COR-L47 (cell line): Measurements from ENCODE around the gene ETF1.

ENCODE experiments used
- DNase-seq: peaks from one replicate; lab custom pipeline; 2025; lab: John Stamatoyannopoulos, UW

The ETF1 gene

DNA sequence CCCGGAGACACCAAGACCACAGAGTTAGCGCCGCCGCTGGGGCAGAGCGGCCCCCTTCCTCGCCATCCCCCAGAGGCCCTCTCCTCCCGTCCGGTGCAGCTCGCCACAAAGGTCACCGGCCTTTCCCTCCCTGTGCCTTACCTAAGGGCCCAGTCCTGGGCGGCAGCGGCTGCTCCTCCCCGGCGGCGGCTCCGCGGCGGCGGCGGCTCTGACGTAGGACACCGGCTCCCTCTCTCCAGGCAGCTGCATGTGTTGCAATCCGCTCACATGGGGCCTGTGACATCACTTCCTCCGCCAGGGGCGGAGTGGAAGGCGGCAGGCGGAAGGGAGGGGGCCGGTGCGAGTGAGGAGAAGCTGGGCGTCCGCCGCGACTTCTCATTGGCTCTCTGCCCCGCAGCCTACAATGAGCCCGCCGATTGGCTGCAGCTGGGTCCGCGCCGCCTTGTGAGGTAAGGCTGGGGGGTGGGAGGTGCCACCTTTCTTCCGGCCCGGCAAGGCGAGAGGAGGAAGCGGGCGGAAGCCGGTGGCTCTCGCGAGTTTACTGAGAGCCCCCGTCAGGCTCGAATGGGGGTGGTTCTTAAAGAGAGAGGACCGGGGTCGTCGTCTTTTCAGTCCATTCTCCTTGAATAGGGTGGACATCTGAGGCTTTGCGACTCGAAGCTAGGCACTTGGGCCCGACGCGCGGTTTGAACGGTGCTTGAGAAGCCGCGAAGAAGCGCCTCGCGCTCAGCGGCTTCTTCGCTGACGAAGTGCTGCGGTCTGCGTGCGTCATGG is at the start of gene ETF1:
Gene ETF1, minus strand, starts transcription at position 281 of the 774 bp plus-strand sequence. CDS start 318 bp downstream, outside the sequence.
- peak; percentile 99 for DNase-seq

DNA sequence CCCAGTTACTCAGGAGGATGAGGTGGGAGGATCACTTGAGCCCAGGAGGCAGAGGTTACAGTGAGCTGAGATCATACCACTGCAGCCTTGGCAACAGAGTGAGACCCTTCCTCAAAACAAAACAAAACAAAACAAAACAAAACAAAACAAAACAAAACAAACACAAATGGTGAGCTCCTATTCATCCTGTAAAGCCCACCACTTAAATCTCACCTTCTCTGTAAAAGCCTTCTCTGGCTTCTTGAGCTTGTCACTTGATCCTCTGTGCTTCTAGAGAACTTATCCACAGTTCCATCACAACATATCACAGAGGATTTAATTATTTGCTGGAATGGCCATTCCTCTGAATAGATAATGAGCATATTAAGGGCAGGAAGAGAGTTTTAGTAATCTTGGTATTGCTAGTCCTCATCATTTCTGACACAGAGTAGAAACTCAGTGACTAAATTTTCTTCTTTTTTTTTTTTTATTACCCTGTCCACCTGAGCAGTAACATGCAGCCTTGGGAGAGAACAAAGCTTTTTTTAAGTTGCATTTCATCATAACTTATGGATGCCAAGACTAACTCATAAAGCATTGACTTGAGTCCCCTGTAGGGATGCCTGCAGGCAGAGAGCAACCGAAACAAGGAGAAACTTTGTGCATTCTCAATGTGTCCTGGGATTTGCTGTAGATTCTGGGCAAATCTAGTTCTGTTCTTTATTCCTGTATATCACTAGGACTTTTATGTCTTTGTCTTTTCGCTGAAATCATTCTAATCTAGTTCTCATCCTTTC is 45.2 kb upstream of the ETF1 start:
- DNase-seq, result no peak

DNA sequence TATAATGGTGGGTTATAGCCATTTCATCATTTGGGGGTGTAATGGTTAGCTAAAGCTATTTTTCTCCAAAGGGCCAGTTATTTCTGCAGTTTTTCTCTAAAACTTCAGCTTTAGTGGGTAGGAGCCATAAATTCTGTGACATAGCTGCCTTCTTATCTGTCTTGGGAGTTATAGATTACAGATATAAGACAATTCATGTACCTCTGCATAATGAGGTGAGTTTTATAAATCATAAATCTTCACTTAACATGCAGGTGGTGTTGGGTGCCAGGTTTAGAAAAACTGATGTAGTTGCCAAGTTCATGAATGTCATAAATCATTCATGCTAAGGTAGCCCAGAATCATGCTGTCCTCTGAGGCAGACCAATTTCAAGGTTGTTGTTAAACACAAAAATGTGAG is 42.1 kb upstream of the ETF1 start:
- no peak for DNase-seq

DNA sequence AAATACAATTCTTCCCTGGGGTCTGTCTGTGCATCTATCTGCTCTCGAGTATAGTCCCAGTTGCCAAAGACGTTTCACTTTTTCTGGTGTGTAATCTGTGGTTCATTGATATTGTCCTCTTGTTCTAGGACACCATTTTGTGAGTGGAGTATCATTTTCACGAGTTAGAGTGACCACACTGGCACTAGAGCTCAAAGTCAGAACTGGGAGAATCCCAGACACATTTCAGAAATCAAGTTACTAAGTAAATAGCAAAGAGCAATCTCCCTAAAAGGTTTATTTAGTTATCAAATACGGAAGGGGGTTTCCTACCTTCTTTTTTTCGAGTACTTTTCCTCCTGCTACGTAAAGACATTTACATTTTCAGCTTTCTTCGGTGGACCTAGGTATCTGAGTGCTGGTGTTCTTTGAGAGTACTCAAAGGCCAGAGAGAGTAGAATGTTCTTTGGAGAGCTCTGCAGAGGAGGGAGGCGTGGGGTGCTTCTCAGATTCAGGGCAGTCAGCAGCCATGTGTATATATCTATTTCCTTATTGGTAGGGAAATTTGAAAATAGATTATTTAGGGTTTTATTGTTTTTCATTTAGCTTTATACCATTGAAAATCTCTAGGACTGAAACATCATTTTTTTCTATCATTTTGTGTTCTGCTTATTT is 41.1 kb upstream of the ETF1 start:
- DNase-seq, result no peak

DNA sequence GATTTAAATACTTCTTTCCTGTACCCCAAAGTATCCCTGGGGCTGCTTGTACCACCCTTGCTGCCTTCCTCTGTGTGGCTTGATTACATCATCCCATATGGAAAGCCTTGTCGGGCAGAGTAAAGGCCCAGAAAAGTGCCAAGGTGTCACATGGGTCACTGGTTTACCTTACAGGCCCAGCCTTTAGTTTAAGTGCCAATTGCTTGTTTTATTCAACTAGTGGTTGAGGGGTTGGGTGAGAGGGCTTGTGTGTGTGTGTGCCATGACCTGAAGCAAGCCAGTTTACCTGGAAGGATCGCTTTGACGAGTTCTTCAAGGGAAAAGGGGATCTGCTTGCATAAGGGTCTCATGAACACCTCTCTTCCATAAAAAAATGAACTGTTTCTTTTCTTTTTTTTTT is 39.9 kb upstream of the ETF1 start:
- no peak for DNase-seq

DNA sequence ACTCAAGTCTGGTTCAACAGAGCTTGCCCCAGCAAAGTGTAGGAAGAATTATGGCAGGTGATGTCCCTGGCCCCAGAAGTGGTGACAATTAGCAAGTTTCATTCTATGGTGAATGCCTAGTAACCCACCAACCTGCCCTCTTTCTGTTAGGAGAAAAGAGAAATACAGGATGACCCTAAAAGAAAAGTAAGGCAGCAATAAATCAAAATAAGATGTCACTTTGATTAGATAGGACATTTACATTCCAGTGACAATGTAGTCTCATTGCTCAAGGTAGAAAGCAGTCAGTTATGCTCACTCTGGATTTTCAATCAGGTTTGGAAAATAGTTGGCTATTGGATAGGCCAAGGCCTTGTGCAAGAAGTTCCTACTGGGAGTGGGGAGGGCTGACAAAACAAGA is 37.7 kb upstream of the ETF1 start:
- no peak for DNase-seq

DNA sequence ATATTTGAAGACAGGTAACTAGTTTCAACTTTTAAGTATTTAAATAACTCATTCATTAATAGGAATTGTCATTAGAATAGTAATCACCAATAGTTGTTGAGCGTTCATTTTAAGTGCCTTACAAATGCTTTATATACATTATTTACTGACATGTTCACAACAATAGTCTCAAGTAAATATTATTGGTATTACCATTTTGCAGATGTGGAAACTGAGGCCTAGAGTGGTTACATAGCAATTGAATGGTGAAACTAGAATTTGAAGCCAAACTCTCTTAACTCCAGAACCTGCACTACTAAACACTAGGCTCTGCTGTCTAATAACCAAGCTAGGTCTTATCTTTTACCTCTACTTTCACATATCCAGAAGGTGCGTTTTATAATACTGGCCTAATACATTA is 37.0 kb upstream of the ETF1 start:
- DNase-seq, result no peak

DNA sequence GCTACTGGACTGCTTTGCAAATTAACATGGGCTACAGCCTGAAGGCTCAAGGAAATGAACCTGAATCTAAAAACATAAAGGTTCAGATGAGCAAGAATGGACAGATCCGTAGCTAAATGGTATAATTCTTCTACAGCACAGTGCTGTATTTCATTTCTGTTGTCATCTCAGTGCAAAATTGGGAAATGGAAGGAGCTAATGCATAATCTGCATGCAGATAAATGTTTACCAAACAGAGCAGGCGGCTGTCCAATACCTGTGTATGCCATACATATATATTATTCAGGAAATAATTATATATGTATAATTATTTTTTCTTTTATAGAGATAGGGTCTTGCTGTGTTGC is 36.5 kb upstream of the ETF1 start:
- DNase-seq, result no peak

DNA sequence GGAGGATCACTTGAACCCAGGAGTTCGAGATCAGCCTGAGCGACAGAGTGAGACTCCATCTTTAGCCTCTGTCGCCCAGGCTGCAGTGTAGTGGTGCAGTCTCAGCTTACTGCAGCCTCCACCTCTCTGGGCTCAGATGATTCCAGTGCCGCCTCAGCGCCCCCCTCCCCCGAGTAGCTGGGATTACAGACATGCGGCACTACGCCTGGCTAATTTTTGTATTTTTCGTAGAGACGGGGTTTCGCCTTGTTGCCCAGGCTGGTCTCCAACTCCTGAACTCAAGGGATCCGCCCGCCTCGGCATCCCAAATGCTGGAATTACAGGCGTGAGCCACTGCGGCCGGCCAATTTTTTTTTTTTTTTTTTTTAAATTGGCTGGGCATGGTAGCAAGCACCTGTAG is 34.4 kb upstream of the ETF1 start:
- DNase-seq, result no peak

DNA sequence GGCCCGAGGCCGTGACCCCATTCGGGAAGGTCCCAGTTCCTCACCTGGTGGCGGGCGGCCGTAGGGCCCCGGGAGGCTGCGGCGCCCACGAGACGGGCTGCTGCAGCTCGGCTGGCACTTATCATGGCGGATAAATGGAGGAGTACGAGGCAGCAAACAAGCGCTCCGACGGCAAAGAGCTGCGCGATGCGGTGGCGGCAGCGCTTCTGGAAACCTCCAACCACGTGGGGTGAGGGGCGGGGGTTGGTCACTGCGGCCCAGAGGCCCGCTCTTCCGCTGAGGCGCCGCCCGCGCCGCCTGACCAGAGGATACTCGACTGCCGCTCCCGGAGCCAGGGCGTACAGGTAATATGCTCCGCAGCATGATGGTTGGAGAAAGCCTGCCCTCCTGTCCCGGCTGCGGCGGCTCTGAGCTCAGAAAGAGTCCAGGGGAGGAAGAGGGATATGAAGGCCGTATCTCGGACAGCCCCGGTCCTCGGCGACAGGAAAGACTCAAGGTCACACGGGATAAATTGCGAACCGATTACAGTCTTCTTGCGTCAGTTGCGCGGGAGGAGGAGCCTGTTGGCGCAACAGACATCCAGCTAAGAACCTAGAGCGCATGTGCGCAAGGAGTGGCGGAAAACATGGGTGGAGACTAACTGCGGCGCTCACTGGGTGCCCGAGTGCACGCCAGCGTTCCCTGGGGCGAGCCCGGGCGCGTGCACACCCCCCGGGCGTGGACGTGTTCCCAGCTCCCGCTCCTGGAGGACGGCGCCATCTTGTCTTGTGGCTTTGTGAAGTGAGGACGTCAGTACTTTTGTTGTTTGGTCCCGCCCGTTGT is 32.4 kb upstream of the ETF1 start, which contains the start of gene HSPA9:
Gene HSPA9, minus strand, starts transcription at position 208 of the 822 bp plus-strand sequence. Its CDS starts 83 bp downstream, at position 125.
- peak; percentile 99 for DNase-seq

DNA sequence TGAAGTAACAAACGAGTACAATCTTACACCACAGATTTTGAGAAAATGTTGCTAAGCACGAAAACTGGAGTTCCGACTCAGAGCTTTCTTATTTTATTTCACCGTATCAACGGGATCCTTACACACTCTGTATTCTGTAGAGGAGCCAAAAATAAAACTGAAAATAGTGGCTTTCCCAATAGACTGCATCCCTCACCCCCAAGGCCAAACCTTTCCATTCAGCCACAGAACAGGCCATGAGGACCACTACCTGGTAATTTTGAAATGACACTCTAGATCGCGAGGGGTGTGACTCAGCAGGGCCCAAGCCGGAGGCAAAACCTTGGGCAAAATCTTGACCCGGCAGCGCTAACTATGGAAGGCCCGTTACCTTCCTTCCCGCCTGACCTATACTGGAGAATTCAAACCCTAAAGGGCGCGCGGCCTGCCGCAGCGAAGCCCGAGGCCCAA is 31.7 kb upstream of the ETF1 start:
- DNase-seq, result no peak

DNA sequence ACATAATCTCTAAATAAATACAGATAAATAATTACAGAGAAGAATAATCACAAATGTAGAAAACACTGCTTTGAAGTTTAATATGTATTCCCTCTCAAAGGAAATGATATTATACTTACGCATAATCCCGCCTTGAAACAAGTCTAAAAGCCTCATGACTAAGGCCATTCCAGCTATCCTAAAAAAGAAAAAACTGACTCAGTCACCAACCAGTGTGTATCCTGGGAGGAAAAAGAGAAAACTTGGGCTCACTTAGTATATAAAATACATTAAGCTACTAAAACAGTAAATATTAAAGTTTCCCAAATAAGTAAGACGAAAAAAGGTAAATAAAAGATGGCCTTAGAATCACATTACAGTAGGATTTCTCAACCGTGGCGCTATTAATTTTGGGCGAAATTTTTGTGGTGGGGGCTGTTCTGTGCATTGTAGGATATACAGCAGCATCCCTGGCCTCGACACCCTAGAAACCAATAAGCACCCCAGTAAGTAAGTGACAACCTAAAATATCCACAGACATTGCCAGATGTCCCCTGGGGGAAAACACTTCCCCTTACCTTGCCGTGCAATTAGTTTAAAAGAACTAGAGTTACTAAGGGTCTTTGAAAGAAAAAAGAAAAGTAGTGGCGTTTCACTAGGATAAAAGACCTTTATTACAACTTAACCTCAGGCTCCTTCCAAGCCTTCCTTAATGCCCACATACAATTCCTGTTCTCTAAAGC is 31.1 kb upstream of the ETF1 start:
- no peak for DNase-seq

DNA sequence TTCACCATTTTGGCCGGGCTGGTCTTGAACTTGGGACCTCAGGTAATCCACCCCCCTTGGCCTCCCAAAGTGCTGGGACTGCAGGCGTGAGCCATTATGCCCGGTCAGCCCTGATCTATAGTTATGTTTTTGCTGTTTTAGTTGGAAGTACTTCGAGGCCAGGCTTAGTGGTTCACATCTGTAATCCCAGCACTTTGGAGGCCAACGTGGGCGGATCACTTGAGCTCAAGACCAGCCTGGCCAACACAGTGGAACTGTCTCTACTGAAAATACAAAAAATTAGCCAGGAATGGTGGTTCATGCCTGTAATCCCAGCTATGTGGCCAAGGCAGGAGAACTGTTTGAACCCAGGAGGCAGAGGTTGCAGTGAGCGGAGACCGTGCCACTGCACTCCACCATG is 30.2 kb upstream of the ETF1 start:
- no peak for DNase-seq

DNA sequence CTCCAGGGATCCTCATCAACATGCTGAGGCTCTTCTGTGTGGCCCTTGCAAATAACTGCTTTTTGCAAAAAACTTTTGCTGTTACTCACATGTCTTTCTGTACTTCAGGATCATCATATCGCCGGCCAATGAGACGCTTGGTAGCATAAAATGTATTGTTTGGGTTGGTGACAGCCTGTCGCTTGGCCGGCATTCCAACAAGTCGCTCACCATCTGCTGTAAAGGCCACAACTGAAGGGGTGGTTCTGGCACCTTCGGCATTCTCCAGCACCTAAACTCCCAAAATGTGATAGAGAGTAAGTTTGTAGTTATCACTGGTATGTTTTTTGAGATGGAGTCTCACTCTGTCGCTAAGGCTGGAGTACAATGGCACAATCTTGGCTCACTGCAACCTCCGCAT is 27.8 kb upstream of the ETF1 start:
- no peak for DNase-seq

DNA sequence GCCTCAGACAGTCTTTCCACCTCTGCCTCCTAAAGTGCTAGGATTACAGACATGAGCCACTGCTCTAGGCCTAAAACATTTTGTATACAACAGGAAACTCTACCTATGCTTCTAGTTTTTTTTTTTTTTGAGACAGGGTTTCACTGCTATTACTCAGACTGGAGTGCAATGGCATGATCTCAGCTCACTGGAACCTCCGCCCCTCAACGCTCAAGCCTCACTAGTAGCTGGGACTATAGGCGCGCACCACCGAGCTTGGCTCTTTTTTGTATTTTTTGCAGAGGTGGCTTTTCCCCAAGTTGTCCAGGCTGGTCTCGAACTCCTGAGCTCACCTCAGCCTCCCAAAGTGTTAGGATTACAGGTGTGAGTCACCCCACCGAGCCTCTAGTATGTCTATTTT is 26.7 kb upstream of the ETF1 start:
- DNase-seq, result no peak

DNA sequence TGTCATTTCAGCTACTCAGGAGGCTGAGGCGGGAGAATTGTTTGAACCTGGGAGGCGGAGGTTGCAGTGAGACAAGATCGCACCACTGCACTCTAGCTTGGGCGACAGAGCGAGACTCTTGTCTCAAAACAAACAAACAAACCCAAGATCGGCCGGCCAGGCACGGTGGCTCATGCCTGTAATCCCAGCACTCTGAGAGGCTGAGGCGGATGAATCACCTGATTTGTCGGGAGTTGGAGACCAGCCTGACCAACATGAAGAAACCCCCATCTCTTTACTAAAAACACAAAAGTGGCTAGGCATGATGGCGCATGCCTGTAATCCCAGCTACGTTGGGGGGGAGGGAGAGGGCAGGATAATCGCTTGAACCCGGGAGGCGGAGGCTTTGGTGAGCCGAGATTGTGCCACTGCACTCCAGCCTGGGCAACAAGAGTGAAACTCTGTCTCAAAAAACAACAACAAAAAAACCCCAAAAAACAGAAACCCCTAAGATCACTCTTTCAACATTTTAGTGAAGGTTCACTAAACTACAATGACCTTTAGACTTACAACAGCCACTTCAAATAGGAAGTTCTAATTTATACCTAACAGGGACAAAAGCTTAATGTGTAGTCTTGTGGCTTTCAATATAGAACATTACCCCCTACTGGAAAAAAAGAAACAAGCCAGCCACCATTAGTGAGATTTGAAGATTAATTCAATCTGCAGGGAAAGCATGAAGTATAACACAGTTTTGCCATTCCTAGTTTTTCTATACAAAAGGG is 25.2 kb upstream of the ETF1 start:
- DNase-seq, result no peak

DNA sequence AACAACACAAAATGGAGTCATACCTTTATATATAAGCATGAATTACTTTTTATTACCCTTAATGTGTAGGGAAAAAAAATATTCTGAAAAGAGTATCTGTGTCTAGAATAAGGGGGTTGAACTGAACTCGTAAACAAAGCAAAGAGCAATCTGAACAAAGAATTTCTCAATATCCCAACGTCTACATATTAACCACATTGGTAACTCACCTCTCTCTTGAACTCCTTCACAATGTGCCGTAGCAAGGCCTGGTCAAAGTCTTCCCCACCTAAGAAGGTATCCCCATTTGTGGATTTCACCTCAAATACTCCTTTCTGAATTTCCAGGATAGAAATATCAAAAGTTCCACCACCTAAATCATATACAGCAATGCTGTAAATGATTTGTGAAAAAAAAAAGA is 23.8 kb upstream of the ETF1 start:
- DNase-seq, result no peak

DNA sequence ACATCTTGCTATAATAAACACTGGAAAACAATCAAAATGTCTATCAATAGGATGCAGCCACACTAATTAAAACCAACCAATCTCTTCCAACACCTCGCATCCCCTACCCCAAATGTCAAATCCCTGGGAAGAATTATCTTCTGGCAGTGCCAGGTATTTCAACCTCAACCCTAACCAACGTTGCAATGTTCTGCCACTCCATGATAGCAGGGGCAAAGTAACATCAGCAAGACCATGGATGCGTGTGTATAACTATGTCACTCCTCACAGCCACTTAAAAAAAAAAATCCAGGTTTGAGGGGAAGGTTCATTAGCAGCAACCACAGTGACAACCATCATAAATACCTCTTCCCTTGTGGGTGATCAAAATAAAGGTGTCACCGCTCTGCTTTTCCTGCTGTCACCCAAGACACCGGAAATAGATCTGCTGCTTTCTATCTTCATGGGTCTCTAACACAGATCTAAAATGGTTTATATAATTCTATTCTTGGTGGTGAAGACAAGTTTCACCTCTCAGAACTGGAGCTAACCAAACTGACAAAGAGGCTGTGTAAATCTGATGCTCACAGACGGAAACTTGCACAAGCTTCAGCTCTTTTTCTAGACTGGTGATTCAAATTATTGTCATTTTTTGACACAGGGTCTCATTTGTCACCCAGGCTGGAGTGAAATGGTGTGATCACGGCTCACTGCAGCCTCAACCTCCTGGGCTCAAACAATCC is 22.2 kb upstream of the ETF1 start:
- no peak for DNase-seq

DNA sequence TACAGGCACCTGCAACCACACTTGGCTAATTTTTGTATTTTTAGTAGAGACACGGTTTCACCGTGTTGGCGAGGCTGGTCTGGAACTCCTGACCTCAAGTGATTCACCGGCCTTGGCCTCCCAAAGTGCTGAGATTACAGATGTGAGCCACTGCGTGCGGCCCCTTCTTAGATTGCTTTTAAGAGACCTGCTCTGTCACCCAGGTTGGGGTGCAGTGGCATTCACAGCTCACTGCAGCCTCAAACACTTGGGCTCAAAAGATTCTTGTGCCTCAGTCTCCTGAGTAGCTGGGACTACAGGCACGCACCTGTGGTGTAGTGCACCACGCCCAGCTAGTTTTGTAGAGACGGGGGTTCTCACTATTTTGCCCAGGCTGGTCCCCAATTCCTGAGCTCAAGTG is 21.2 kb upstream of the ETF1 start:
- no peak for DNase-seq
